B cell (primary cell): ENCODE measurements around the gene FREM2. TPM values are rescaled to one million over a fixed set of nuclear protein-coding genes. Genes with fewer than 3 reads are reported as not detected.

Experiments
- ATAC-seq: fragments of 200-7000 bp; cut with Tn5 transposase; one replicate; pipeline ENCODE4 v1.10.0; 2021; ENCODE audit warnings: low read depth, mild to moderate bottlenecking, moderate number of reproducible peaks, moderate library complexity
- CTCF ChIA-PET: fragments of 350-600 bp; sonication (Branson Sonifier 250); formaldehyde crosslinking; loops from one replicate; lab custom pipeline; 2021; ENCODE audit warnings: antibody characterized with exemption, inconsistent platforms; lab: Charles Lee
- POLR2A ChIA-PET: fragments of 350-600 bp; sonication (Branson Sonifier 250); formaldehyde crosslinking; loops from one replicate; lab custom pipeline; 2021; ENCODE audit warnings: antibody characterized with exemption; lab: Charles Lee
- DNase-seq: peaks from one replicate; pipeline ENCODE4 v3.0.0; 2013
- H2AFZ ChIP-seq: 2 replicates; pipeline ENCODE4 v1.6.1; 2012; ENCODE audit warnings: mild to moderate bottlenecking, low read depth, low read length; ENCODE audit not compliant: insufficient read depth, poor library complexity, severe bottlenecking
- H3K27ac ChIP-seq, 2 donors: 1 replicate in 1 of 2; 2 replicates in 1 of 2; pipeline ENCODE4 v1.5.1; 2012 to 2013; ENCODE audit warnings: low read length in 2 of 2, mild to moderate bottlenecking in 2 of 2, moderate library complexity in 1 of 2
- H3K27me3 ChIP-seq, 4 experiments: fragments of 200-600 bp in 1 of 4; sonication (generic) in 1 of 4; replicated peaks in 1 of 4; 1 replicate in 2 of 4; 2 replicates in 2 of 4; pipeline versions ENCODE4 v1.6.1 to v1.7.0; 2013 to 2016; ENCODE audit warnings: low read length in 3 of 4, mild to moderate bottlenecking in 2 of 4, mixed read lengths in 1 of 4, moderate library complexity in 1 of 4; ENCODE audit not compliant: insufficient read depth in 4 of 4, control insufficient read depth in 3 of 4; ENCODE audit errors: control extremely low read depth in 1 of 4
- H3K36me3 ChIP-seq, 2 experiments: replicated peaks in 1 of 2; 1 replicate in 1 of 2; 2 replicates in 1 of 2; pipeline versions ENCODE4 v1.6.1 to v1.7.1; 2013; ENCODE audit warnings: low read length in 1 of 2; ENCODE audit not compliant: insufficient read depth in 2 of 2, control insufficient read depth in 1 of 2; ENCODE audit errors: control extremely low read depth in 1 of 2, extremely low read depth in 1 of 2
- H3K4me1 ChIP-seq, 2 donors: fragments of 200-600 bp in 1 of 2; sonication (generic) in 1 of 2; 1 replicate in 1 of 2; 2 replicates in 1 of 2; pipeline versions ENCODE4 v1.5.1 to v1.6.1; 2013 to 2017; ENCODE audit warnings: low read length in 2 of 2; ENCODE audit not compliant: control insufficient read depth in 2 of 2, insufficient read depth in 2 of 2
- H3K4me2 ChIP-seq: replicated peaks from 2 replicates; pipeline ENCODE3; 2012; ENCODE audit warnings: mild to moderate bottlenecking, low read depth, low read length; ENCODE audit not compliant: poor library complexity, severe bottlenecking
- H3K4me3 ChIP-seq, 5 experiments: fragments of 200-600 bp in 1 of 5; sonication (generic) in 1 of 5; 1 replicate in 3 of 5; 2 replicates in 2 of 5; pipeline versions ENCODE4 v1.5.1 to v1.7.0; 2011 to 2016; ENCODE audit warnings: low read length in 4 of 5, mild to moderate bottlenecking in 4 of 5, low read depth in 2 of 5, control low read depth in 1 of 5, moderate library complexity in 1 of 5; ENCODE audit not compliant: insufficient read depth in 1 of 5; ENCODE audit errors: control extremely low read depth in 1 of 5, extremely low read depth in 1 of 5
- H3K79me2 ChIP-seq: fragments of 200-600 bp; sonication (generic); one replicate; pipeline ENCODE4 v1.6.0; 2016; ENCODE audit warnings: low read length; ENCODE audit not compliant: control insufficient read depth, insufficient read depth
- H3K9ac ChIP-seq: fragments of 200-600 bp; sonication (generic); 2 replicates; pipeline ENCODE4 v1.6.1; 2017; ENCODE audit warnings: mild to moderate bottlenecking, low read length, moderate library complexity
- H3K9me3 ChIP-seq, 3 donors: one replicate each; pipeline versions ENCODE4 v1.6.1 to v1.7.1; 2013; ENCODE audit warnings: low read length in 2 of 3; ENCODE audit not compliant: control insufficient read depth in 2 of 3, insufficient read depth in 1 of 3; ENCODE audit errors: control extremely low read depth in 1 of 3
- H4K20me1 ChIP-seq: 2 replicates; pipeline ENCODE4 v1.6.0; 2012; ENCODE audit warnings: mild to moderate bottlenecking, low read length; ENCODE audit not compliant: insufficient read depth, control insufficient read depth, poor library complexity, severe bottlenecking
- H3K27ac Mint-ChIP-seq: one replicate; pipeline ENCODE4 v1.8.0; 2021; ENCODE audit warnings: mixed read lengths
- H3K27me3 Mint-ChIP-seq: one replicate; pipeline ENCODE4 v1.8.0; 2021; ENCODE audit warnings: mixed read lengths
- H3K4me1 Mint-ChIP-seq: one replicate; pipeline ENCODE4 v1.8.0; 2021; ENCODE audit warnings: mixed read lengths
- H3K4me3 Mint-ChIP-seq: one replicate; pipeline ENCODE4 v1.8.0; 2021; ENCODE audit warnings: mixed read lengths
- H3K9me3 Mint-ChIP-seq: one replicate; pipeline ENCODE4 v1.8.0; 2022; ENCODE audit warnings: mixed read lengths; ENCODE audit not compliant: insufficient read depth
- CTCF ChIP-seq: fragments of 200-600 bp; IDR thresholded peaks from one replicate; pipeline ENCODE4 v1.8.0; 2022; ENCODE audit warnings: antibody characterized with exemption, mild to moderate bottlenecking
- EZH2 ChIP-seq: IDR thresholded peaks from 2 replicates; pipeline ENCODE4 v1.6.1; 2012; ENCODE audit warnings: borderline replicate concordance, low read depth, mild to moderate bottlenecking, moderate library complexity, low read length; ENCODE audit not compliant: insufficient read depth, poor library complexity, severe bottlenecking
- WGBS: methylation state at CpG from one replicate; pipeline ENCODE4 v1.1.5; 2013; ENCODE audit warnings: missing lambda C conversion rate; ENCODE audit not compliant: insufficient coverage; 5-methylcytosine and 5-hydroxymethylcytosine counted together
- intact Hi-C: fragments of 100-400 bp; cut with micrococcal nuclease; formaldehyde crosslinking; loops from one replicate; pipeline ENCODE4 v1.10.0; 2022
- polyA plus RNA-seq: library from polyadenylated mRNA; depleted of rRNA; stranded (reverse); fragments of >200 nt; gene quantifications from 2 replicates; pipeline ENCODE4 v1.2.3, GENCODE V29; 2012
- total RNA-seq, 2 donors: library from RNA; stranded (reverse); fragments of 120-200 nt in 1 of 2; gene quantifications; 1 replicate in 1 of 2; 2 replicates in 1 of 2; pipeline versions ENCODE4 v1.2.3 to v1.2.4, GENCODE V29; 2013 to 2022

Gene FREM2
- total and polyA plus RNA-seq, 2 donors (not counting 1 experiment from before 2014, with no cell fraction given) = not detected

GRCh38 chr13:38905861-38906260, 219.0 kb downstream of the FREM2 start:
- intact Hi-C loops = no loop called here
- H3K27me3 Mint-ChIP-seq = no peaks in the 10 kb centered on the region
- Histone ChIP-seq H3K36me3 (no peaks in the 10 kb centered on the region), H3K4me1 (no peaks in the 10 kb centered on the region), H3K4me2 (no peak overlapping the region), H3K27ac (no peak overlapping the region), H3K79me2 (no peaks in the 10 kb centered on the region), H3K9me3 (no peaks in the 10 kb centered on the region), H2AFZ (no peak overlapping the region), H3K9ac (no peak overlapping the region), H4K20me1 (no peaks in the 10 kb centered on the region), H3K27me3 (no peaks in the 10 kb centered on the region), H3K4me3 (no peak overlapping the region)
- TF ChIP-seq EZH2 = no peak
- TF ChIP-seq CTCF = no peak
- DNase-seq (no peak), ATAC-seq (no peak)
- WGBS = no CpG with 5 or more reads among the region's 1 CpG
- H3K9me3 Mint-ChIP-seq = no peaks in the 10 kb centered on the region
- no peak overlapping the region for H3K4me3 Mint-ChIP-seq
- no peak overlapping the region for H3K27ac Mint-ChIP-seq
- ChIA-PET CTCF (interaction anchor here (1.0 kb wide), 1 partner anchor 9 kb away, joined by 3 read pairs; no protein-coding TSS in a partner anchor), POLR2A (no interaction called here)
- H3K4me1 Mint-ChIP-seq = no peaks in the 10 kb centered on the region

GRCh38 chr13:38908574-38908973, 221.7 kb downstream of the FREM2 start:
- WGBS = no CpG with 5 or more reads among the region's 2 CpGs
- ATAC-seq (no peak), DNase-seq (no peak)
- Histone ChIP-seq H2AFZ (no peak overlapping the region), H3K36me3 (no peaks in the 10 kb centered on the region), H3K27ac (no peak overlapping the region), H3K79me2 (no peaks in the 10 kb centered on the region), H3K4me3 (no peak overlapping the region), H4K20me1 (no peaks in the 10 kb centered on the region), H3K9me3 (no peaks in the 10 kb centered on the region), H3K27me3 (no peaks in the 10 kb centered on the region), H3K9ac (no peak overlapping the region), H3K4me1 (no peaks in the 10 kb centered on the region), H3K4me2 (no peak overlapping the region)
- Mint-ChIP-seq H3K27ac (no peak overlapping the region), H3K9me3 (no peaks in the 10 kb centered on the region), H3K27me3 (peaks cover 2% of the 10 kb centered on the region), H3K4me1 (no peaks in the 10 kb centered on the region), H3K4me3 (no peak overlapping the region)
- TF ChIP-seq EZH2 (no peak), CTCF (no peak)
- POLR2A ChIA-PET = no interaction called here
- CTCF ChIA-PET = no interaction called here
- intact Hi-C loops = no loop called here
